HG03025 (cell line): ENCODE measurements around the gene ZFP2.
"Not testable (repeated sequence)": the region's sequence is repeated elsewhere in the genome, so short reads cannot be mapped to it uniquely, and the experiment has no call there.

Experiments used
- ATAC-seq: cut with Tn5 transposase; IDR thresholded peaks from one replicate; pipeline ENCODE4 v1.9.1; 2021; ENCODE audit warnings: mild to moderate bottlenecking, moderate library complexity; ENCODE audit not compliant: unreplicated experiment, low FRiP score

ZFP2 gene

DNA sequence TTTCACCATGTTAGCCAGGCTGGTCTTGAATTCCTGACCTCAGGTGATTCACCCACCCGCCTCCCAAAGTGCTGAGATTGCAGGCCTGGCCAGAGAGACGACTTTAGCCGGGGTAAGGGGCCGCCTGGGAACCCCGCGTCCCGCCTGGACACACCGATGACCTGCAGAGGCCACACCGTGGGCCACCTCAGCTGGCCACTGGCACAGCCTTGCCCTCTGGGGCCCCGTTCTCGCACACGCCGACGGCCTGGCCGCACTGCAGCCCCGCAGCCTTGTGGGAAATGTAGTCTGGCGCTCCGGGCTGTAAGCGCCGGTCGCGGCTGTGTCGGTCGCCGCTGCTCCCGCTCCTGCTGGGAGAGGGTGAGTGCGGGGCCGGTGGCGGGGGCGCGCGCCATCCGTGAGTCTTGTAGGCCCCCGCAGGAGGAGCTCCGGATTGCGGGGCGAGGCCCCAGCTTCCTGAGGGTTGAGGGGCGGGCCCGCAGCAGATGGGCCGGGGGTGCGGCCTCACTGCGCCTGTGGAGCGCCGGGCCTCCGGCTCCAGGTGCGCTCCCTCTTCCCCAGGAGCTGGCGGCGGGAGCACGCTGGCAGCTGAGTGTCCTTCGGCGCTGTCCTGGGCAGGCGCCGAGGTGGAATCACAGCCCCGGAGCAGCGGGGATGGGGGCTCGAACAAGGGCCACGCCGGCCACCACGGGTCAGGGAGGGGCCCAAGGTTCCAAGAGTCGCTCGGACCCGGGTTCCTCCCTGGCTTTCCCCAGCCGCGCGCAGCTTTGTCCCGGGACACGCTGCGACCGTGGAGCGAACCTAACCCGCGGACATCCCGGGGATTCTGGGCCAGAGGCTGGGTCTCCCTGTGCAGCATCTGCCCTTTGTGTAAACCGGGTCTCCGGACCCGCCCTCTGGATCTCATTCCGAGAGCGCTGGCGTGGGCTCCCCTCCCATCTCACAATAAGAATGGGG is at the start of gene ZFP2:
Gene ZFP2 (plus strand): TSS at position 299 of the 957 bp plus-strand sequence. CDS start 35,401 bp downstream, outside the sequence.
- no peak for ATAC-seq

DNA sequence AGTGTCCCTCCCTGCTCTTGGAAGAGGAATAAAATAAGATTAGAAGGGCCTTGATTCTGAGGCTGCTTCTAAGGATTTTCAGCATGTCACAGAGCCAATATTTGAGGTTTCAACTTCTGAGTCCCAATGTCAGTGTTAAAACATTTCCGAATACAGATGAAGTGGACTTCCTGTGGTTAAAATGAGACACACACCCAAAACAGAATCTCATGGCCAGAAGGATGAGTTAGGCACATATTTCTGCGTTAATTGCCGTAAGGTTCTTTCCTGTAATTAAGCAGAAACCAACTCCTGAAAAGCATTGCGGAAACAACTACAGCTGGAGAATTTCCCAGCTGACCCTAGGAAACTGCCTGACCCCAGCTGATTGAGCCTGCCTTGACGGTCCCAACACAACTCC is 46.4 kb upstream of the ZFP2 start:
- ATAC-seq, result no peak

DNA sequence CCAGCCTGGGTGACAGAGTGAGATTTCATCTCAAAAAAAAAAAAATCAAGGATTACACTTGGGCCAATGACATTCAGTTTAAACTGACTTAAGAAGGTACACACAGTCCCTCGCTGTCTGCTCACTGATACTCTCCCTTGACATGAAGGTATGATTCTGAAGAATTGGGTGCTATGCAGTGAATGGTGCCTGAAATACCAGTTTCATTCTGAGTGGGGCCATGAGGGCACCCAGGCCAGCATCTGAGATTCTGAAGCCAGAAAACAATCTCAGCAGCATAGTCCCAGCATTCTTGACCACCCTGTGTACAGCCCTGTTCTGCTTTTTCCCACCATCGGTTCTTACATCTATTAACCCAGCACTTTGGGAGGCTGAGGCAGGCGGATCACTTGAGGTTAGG is 43.8 kb upstream of the ZFP2 start:
- ATAC-seq, result no peak

DNA sequence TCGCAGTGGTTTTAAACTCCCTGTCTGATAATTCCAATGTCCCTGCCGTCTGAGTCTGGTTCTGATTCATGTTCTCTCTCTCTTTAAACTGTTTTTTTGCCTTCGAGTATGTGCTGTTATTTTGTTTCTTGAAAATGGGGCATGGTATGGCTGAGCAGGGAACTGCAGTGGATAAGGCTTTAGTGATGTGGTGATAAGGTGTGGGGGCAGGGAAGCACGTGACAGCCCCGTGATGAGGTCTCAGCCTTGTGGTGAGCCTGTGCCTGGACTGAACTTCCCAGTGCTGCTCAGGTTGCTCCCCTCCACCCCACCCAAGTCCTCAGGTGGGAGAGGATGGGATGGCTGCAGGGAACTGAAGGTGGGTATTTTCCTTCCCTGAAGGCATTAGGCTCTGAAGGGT is 41.4 kb upstream of the ZFP2 start:
- ATAC-seq, result no peak

DNA sequence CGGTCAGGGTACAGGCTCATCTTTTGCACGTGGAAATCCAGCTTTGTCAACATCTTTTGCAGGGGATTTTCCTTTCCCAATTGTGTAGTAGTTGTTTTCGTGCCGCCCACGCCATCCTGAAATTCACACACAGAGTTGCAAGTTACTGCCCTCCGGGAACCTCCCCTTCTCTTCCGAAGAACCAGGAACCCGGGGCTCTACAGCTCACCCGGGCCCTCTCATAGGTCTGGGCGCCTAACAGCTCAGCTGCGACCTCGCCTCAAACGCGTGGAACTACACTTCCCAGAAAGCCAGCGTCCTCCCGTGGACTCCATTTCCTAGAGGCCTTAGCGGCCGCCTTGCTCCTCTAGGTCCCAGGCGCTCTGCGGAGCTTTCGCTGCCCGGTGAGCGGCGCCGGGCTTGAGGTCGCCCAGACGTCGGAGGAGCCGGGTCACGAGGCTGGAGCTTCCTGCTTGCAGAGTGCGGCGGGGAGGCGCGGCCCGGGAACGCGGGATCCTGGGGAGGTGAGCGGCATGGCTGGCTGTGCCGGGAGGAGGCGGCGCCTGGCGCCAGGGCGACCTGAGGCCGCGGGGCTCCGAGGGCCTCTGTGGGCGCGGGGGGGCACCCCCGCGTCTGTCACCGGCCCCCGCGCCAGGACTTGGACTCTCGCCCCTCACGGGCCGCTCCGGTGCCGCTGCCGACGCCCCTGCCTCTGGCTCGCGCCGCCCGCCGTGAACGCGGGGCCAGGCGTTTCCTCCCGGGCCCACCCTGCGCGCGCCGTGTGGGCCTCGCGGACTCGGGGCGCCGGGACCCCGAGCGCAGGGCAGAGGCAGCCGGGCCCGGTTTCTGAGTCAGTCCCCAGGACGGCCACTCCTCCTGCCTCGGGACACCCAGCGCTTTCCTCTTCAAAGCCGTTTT is 35.8 kb upstream of the ZFP2 start, which contains the start of gene ZNF354B:
Gene ZNF354B (plus strand): TSS at position 329 of the 897 bp plus-strand sequence. CDS start 1,095 bp downstream, outside the sequence.
- ATAC-seq, result peak; percentile 97

DNA sequence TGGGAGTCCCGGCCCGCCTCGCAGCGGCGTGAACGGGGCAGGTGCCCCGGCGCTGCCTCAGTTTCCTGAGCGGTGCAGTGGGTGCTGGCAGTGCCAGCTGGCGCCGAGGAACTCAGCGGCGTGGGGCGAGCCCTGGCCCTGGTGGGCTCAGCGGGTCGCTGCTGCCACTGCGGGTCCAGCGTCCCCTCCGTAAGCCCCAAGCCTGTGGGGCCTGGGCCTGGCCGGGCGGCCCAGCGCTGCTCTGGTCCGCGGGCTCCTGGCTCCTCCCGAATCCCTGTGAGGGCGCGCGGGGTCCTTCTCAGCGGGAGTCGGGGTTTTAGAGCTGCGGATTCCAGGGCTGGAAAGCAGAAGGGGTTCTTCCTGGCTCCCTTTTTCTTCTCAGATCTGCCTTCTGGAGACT is 35.1 kb upstream of the ZFP2 start:
- not testable (repeated sequence) for ATAC-seq

DNA sequence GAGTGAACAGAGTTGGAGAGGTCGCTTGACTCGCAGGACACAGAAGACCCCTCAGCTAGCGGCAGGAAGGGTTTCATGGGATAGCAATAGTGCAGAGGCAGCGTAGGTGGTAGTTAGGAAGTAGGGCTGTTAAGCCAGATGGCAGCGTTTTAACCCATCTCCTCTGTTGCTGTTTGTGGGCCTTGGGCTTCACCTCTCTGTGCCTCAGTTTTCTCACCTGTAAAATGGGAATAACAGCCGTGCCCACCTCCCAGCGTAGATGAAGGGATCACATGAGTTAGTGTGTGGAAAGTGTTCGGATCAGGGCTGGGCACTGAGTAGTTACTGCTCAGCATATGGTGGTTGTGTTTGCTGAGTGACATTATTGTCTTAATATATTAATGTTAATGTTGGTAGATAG is 34.1 kb upstream of the ZFP2 start:
- ATAC-seq, result no peak

DNA sequence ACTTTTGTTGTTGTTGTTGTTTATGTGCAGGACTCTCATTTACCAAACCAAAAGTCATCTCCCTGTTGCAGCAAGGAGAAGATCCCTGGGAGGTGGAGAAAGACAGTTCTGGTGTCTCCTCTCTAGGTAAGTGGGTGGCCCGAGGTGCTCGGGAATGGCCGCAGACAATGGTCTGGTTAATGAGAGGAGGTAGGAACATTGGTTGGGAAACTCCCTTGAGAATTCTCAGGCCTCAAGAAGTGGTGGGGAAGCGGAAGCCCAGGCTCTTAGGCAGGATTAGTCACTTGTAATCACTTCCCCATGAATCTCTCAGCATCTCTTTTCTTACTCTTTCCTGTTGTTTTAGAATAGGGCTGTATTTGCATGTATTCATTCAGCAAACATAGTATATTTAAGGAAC is 28.8 kb upstream of the ZFP2 start:
- no peak for ATAC-seq

DNA sequence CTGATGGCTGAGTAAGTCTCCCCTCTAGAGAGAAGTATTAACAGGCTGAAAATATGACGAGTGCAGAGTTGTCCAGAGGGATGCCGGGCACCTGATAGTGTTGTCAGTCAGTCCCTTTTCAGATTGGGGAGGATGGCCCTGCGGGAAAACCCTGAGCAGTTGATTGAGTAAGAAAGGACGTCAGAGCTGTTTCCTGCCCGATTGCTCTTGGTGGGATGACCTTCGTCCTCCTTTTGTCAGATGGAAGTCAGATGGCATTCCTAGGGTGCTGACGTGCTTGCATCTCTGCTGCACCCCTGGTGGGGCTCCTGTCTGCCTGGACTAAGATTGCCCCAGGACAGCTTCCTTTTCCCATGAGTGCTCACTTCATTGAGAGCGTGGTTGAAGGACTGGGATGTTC is 26.1 kb upstream of the ZFP2 start:
- no peak for ATAC-seq

DNA sequence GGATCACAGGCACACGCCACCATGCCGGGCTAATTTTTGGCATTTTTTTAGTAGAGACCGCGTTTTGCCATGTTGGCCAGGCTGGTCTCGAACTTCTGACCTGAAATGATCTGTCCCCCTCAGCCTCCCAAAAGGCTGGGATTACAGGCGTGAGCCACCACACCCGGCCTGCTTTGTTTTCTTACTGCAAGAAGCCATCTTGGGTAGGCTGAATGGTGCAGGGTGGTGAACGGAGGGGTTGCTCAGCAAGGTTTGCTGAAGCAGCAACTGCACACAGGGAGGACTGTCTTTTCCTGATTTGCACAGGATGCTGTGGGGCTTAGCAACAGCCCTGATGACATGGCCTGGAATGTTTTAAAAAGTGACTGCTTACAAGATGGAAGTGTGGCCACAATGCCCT is 25.3 kb upstream of the ZFP2 start:
- no peak for ATAC-seq

DNA sequence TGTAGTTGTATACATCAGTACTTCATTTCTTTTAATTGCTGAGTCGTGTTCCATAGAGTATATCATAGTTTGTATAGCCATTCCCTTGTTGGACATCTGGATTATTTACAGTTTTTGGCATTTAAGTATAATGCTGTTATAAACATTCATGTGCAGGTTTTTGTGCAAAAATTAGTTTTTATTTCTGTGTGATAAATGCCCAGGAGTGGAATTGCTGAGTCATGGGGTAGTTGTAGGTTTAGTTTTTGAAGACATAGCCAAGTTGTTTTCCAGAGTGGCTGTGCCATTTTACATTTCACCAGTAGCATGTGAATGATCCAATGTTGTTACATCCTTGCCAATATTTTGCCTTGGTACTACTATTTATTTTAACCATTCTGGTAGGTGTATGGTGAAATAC is 23.4 kb upstream of the ZFP2 start:
- no peak for ATAC-seq

DNA sequence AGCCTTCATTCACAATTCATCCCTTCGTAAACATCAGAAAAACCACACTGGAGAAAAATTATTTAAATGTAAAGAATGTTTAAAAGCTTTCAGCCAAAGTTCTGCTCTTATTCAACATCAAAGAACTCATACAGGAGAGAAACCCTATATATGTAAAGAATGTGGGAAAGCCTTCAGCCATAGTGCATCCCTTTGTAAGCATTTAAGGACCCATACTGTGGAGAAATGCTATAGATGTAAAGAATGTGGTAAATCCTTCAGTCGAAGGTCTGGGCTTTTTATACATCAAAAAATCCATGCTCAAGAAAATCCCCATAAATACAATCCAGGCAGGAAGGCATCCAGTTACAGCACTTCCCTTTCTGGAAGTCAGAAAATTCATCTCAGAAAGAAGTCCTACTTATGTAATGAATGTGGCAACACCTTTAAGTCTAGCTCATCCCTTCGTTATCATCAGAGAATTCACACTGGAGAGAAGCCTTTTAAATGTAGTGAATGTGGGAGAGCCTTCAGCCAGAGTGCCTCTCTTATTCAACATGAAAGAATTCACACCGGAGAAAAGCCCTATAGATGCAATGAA is 12.5 kb upstream of the ZFP2 start:
- ATAC-seq, result not testable (repeated sequence)

DNA sequence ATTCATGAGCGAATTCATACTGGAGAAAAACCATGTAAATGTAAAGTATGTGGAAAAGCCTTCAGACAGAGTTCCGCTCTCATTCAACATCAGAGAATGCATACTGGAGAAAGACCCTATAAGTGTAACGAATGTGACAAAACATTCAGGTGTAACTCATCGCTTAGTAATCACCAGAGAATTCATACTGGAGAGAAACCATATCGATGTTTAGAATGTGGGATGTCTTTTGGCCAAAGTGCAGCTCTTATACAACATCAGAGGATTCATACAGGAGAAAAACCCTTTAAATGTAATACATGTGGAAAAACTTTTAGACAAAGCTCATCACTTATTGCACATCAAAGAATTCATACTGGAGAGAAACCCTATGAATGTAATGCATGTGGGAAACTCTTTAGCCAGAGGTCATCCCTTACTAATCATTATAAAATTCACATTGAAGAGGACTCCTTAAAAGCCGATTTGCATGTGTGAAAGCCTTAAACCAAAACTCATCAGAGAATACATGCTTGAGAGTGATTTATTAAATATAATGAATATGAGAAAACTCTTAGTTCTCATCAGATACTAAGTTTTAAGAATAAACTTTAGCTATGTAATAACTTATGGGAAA is 11.8 kb upstream of the ZFP2 start:
- no peak for ATAC-seq

DNA sequence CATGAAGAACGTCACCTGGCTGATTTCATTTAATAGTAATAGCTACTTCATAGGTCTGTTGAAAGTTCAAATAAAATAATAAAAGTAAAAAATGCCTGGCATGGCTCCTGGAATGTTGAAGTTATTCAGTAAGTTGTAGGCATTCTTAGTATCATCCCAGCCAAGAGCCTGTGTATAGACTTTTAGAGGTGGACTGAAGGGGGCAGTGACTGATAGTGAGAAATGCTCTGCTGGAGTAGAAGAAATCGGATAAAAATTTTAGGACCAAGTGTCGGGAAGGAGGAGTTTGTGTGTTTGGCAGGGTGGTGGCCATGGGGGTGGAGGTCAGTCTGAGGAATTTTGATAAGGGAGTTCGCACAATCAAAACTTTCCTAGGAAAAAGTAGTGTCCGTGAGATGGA is 3.6 kb downstream of the ZFP2 start:
- ATAC-seq, result no peak

DNA sequence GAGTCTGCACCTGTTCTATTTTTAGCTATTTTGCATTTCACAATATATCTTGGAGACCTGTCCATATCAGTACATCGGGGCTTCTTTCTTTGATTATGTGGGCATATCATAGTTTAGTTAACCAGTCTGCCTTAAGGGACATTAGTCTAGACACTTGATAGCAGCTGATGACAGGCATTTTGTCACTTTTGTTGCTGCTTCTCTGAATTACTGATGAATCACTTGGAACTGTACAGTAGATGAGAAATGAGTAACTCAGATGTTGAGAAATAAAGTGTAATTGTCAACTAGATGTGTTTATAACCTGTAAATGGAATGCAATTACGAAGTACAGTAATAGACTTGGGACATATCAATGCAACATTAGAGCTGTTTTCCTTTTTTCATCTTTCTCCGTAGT is 7.1 kb downstream of the ZFP2 start:
- ATAC-seq, result no peak

DNA sequence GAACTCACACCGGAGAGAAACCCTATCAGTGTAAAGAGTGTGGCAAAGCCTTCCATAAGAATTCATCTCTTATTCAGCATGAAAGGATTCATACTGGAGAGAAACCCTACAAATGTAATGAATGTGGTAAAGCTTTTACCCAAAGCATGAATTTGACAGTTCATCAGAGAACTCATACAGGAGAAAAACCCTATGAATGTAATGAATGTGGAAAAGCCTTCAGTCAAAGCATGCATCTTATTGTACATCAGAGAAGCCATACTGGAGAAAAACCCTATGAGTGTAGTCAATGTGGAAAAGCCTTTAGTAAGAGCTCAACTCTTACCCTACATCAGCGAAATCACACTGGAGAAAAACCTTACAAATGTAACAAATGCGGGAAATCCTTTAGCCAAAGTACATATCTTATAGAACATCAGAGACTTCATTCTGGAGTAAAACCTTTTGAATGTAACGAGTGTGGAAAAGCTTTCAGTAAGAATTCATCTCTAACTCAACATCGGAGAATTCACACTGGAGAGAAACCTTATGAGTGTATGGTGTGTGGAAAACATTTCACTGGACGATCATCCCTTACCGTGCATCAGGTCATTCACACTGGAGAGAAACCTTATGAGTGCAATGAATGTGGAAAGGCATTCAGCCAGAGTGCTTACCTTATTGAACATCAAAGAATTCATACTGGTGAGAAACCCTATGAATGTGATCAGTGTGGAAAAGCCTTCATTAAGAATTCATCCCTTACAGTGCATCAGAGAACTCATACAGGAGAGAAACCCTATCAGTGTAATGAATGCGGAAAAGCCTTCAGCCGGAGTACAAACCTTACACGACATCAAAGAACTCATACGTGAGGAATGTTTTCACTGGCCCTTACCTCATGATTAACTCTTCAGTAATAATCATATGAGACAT is 36.4 kb downstream of the ZFP2 start:
- no peak for ATAC-seq

DNA sequence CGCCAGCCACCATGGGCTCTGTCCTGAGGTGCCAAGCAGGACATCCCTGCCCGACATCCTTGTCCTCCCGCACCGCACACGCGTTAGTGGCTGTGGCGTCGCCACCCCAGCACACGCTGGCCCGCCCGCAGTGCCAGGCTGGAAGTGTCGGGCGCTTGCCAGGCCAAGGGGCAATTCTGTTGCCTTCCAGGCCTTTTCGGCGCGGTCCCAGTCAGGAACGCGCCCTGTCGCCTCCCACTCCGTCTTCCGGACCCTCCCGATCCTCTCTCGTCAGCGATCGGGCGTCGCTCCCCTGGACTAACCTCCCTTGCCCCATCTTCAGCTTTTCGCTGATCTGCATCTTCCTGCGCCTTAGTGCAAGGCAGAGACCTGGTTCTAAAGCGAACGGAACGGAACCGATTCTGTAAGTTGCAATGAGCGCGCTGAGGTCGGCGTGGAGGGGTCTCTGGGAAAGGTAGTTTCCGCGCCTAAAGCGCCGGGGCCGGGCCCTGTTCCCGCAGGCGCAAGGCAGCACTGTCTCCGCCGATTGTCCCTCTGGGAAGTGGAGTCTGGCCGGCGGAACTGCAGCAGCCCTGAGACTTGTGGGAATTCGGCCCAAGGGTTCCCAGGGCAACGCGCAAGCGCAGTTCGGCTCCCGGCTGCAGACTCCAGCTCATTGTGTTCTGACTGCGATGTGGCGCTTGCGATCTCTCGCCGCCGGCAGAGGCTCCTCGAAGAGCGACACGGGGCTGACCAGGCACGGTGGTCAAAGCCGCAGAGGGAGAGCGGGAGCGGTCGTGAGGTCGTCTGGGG is 45.1 kb downstream of the ZFP2 start, which contains the start of gene ZNF454:
Gene ZNF454 (plus strand): TSS at position 630 of the 792 bp plus-strand sequence. CDS start 1,594 bp downstream, outside the sequence.
- ATAC-seq, result no peak

DNA sequence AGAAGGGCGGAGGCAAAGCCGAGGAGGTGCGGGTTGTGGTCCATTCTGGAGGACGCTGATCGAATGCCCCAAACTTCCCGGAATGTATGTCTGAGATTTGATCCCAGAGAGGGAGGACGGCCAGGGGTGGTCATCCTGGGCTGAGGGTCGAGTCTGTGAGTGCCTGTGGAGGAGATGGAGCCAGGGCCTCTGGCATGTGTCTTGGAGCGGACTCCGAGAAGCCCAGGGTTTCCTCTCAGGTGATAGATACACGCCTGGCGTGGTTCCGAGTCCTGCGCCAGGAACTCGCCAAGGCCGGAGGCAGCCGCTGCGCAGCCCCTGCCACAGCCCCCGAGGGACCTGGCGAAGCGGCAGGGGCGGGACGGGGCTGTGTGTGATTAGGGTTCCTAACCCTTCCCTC is 45.6 kb downstream of the ZFP2 start:
- no peak for ATAC-seq
